OCI-LY7 (cell line): ENCODE data around the gene TULP4. TPM values are rescaled to one million over a fixed set of nuclear protein-coding genes. Genes with fewer than 3 reads are reported as not detected.

Experiments
- BruUV-seq: library from RNA; stranded (reverse); fragments of 400-500 nt; replicated peaks from 2 replicates; lab custom pipeline; 2021; lab: Mats Ljungman, UMichigan
- CTCF ChIA-PET: fragments of 300-600 bp; sonication (Branson Sonifier 250); formaldehyde crosslinking; loops from one replicate; lab custom pipeline; 2022; ENCODE audit warnings: antibody characterized with exemption; ENCODE audit not compliant: unreplicated experiment; lab: Charles Lee
- POLR2A ChIA-PET: fragments of 300-600 bp; sonication (Branson Sonifier 250); formaldehyde crosslinking; loops from one replicate; lab custom pipeline; 2022; ENCODE audit warnings: antibody characterized with exemption; lab: Charles Lee
- DNase-seq: peaks from one replicate; pipeline ENCODE4 v3.0.0-alpha.2; 2015; ENCODE audit warnings: low spot score
- H2AFZ ChIP-seq: fragments of 200-600 bp; sonication (generic), shearing (Covaris generic); 2 replicates; pipeline ENCODE4 v1.6.1; 2014; ENCODE audit warnings: mild to moderate bottlenecking, antibody characterized with exemption, low read length, moderate library complexity
- H3K27ac ChIP-seq: fragments of 200-600 bp; sonication (generic); 2 replicates; pipeline ENCODE4 v1.5.1; 2014; ENCODE audit warnings: mixed run types, low read depth, mild to moderate bottlenecking, moderate library complexity, low read length, inconsistent platforms; ENCODE audit not compliant: poor library complexity, severe bottlenecking
- H3K36me3 ChIP-seq: fragments of 200-600 bp; sonication (generic); 2 replicates; pipeline ENCODE4 v1.6.1; 2014; ENCODE audit warnings: mild to moderate bottlenecking, antibody characterized with exemption, low read length, moderate library complexity, mixed read lengths; ENCODE audit not compliant: insufficient read depth
- H3K4me1 ChIP-seq: fragments of 200-600 bp; sonication (generic); 2 replicates; pipeline ENCODE4 v1.5.1; 2014; ENCODE audit warnings: mild to moderate bottlenecking, low read length; ENCODE audit not compliant: insufficient read depth, poor library complexity, severe bottlenecking
- H3K4me2 ChIP-seq: fragments of 200-600 bp; sonication (generic); 2 replicates; pipeline ENCODE4 v1.6.1; 2014; ENCODE audit warnings: mild to moderate bottlenecking, low read length
- H3K4me3 ChIP-seq: fragments of 200-600 bp; sonication (generic); 2 replicates; pipeline ENCODE4 v1.5.1; 2014; ENCODE audit warnings: mild to moderate bottlenecking, low read depth, low read length; ENCODE audit not compliant: poor library complexity, severe bottlenecking
- H3K79me2 ChIP-seq: fragments of 200-600 bp; sonication (generic); 2 replicates; pipeline ENCODE4 v1.6.1; 2016; ENCODE audit warnings: low read depth, mild to moderate bottlenecking, low read length, moderate library complexity, mixed read lengths; ENCODE audit not compliant: insufficient read depth
- H3K9me2 ChIP-seq: fragments of 200-600 bp; sonication (generic); 2 replicates; pipeline ENCODE4 v1.6.1; 2016; ENCODE audit warnings: mild to moderate bottlenecking, low read length, mixed read lengths; ENCODE audit not compliant: insufficient read depth
- H3K9me3 ChIP-seq: fragments of 200-600 bp; sonication (generic); 2 replicates; pipeline ENCODE4 v1.6.1; 2014; ENCODE audit warnings: mild to moderate bottlenecking, mixed run types, low read length, mixed read lengths
- H4K20me1 ChIP-seq: fragments of 200-600 bp; sonication (generic); 2 replicates; pipeline ENCODE4 v1.6.1; 2014; ENCODE audit warnings: mild to moderate bottlenecking, antibody characterized with exemption, low read length, moderate library complexity, mixed read lengths; ENCODE audit not compliant: insufficient read depth
- CTCF ChIP-seq: fragments of 200-600 bp; sonication (generic); conservative IDR thresholded peaks from 2 replicates; pipeline ENCODE4 v1.5.1; 2014; ENCODE audit warnings: mild to moderate bottlenecking, antibody characterized with exemption, low read length, moderate library complexity, mixed read lengths
- EZH2phosphoT487 ChIP-seq: fragments of 200-600 bp; sonication (generic); IDR thresholded peaks from 2 replicates; pipeline ENCODE4 v1.6.1; 2018; ENCODE audit warnings: low read depth, borderline replicate concordance, mild to moderate bottlenecking, mixed run types, antibody characterized with exemption, low read length, moderate library complexity, mixed read lengths
- intact Hi-C: fragments of 100-400 bp; cut with micrococcal nuclease; formaldehyde crosslinking; loops from one replicate; pipeline ENCODE4 v1.10.0; 2022; ENCODE audit not compliant: unreplicated experiment
- total RNA-seq, 2 experiments: library from RNA; depleted of rRNA in 1 of 2; stranded (reverse); fragments of >200 nt in 1 of 2; shearing (Covaris generic) in 1 of 2; gene quantifications; 2 replicates each; pipeline ENCODE4 v1.2.3, GENCODE V29; 2014 to 2022

TULP4 gene
- total RNA-seq, 2 experiments from 2014 or later = 62.1 to 64.8 TPM

- DNase-seq = no peak
- CTCF ChIA-PET = no interaction called here
- Histone ChIP-seq H3K4me1 (no peaks in the 10 kb centered on the region), H3K27ac (no peak overlapping the region), H3K4me2 (no peak overlapping the region), H3K9me3 (no peaks in the 10 kb centered on the region), H2AFZ (no peak overlapping the region), H3K9me2 (no peaks in the 10 kb centered on the region), H3K36me3 (peaks cover 21% of the 10 kb centered on the region), H3K4me3 (no peak overlapping the region), H3K79me2 (no peaks in the 10 kb centered on the region; the same call in 1 of the 2 replicates), H4K20me1 (peaks cover 10% of the 10 kb centered on the region; the same call in 1 of the 2 replicates)
- intact Hi-C loops = no loop called here
- BruUV-seq = no TSS peak
- no peak for TF ChIP-seq EZH2phosphoT487
- TF ChIP-seq CTCF = no peak
- POLR2A ChIA-PET = interaction anchor here (1.4 kb wide), 1 partner anchor 9 kb away, joined by 4 read pairs; no protein-coding TSS in a partner anchor
Observed at GRCh38 chr6:158264180-158264579, 48.1 kb upstream of the TULP4 start.

- CTCF ChIA-PET = no interaction called here
- BruUV-seq = no TSS peak
- POLR2A ChIA-PET = interaction anchor here (0.5 kb wide), 1 partner anchor 89 kb away, joined by 3 read pairs; no protein-coding TSS in a partner anchor
- Histone ChIP-seq H4K20me1 (peaks cover 10% of the 10 kb centered on the region; the same call in 1 of the 2 replicates), H3K36me3 (peaks cover 18% of the 10 kb centered on the region), H3K4me2 (no peak overlapping the region), H3K4me1 (peaks cover 7% of the 10 kb centered on the region), H2AFZ (no peak overlapping the region), H3K9me2 (no peaks in the 10 kb centered on the region), H3K79me2 (no peaks in the 10 kb centered on the region; the same call in 1 of the 2 replicates), H3K27ac (no peak overlapping the region), H3K9me3 (no peaks in the 10 kb centered on the region), H3K4me3 (no peak overlapping the region)
- TF ChIP-seq CTCF = no peak
- TF ChIP-seq EZH2phosphoT487 = no peak
- no peak for DNase-seq
- intact Hi-C loops = no loop called here
Observed at GRCh38 chr6:158266131-158266530, 46.1 kb upstream of the TULP4 start.

- intact Hi-C loops = no loop called here
- ChIA-PET CTCF (no interaction called here), POLR2A (interaction anchor here (0.6 kb wide), 1 partner anchor 242 kb away, joined by 3 read pairs; no protein-coding TSS in a partner anchor)
- Histone ChIP-seq H3K4me1 (peaks cover 10% of the 10 kb centered on the region), H3K36me3 (peaks cover 24% of the 10 kb centered on the region), H4K20me1 (no peaks in the 10 kb centered on the region; the same call in 1 of the 2 replicates), H3K9me2 (no peaks in the 10 kb centered on the region), H3K79me2 (no peaks in the 10 kb centered on the region; the same call in 1 of the 2 replicates), H3K27ac (no peak overlapping the region), H3K4me3 (no peak overlapping the region), H3K4me2 (no peak overlapping the region), H2AFZ (no peak overlapping the region), H3K9me3 (no peaks in the 10 kb centered on the region)
- TF ChIP-seq CTCF = no peak
- no peak for TF ChIP-seq EZH2phosphoT487
- BruUV-seq = no TSS peak
- DNase-seq = no peak
Observed at GRCh38 chr6:158268361-158269147, 43.7 kb upstream of the TULP4 start.
